Esophagus (tissue), 2 donors: Measurements from ENCODE around the gene RIOK1. TPM values are rescaled to one million over a fixed set of nuclear protein-coding genes. Genes with fewer than 3 reads are reported as not detected.

Source experiments
- H3K27ac ChIP-seq, 2 donors: one replicate each; pipeline ENCODE4 v1.5.1; 2013; ENCODE audit warnings: low read depth in 2 of 2, mild to moderate bottlenecking in 2 of 2, inconsistent platforms in 1 of 2, low read length in 1 of 2, moderate library complexity in 1 of 2
- H3K27me3 ChIP-seq, 2 donors: one replicate each; pipeline ENCODE4 v1.6.1; 2013; ENCODE audit warnings: low read length in 2 of 2, control low read depth in 1 of 2, mild to moderate bottlenecking in 1 of 2; ENCODE audit not compliant: insufficient read depth in 2 of 2, control insufficient read depth in 1 of 2
- H3K36me3 ChIP-seq, 2 donors: one replicate each; pipeline ENCODE4 v1.6.1; 2013; ENCODE audit warnings: low read length in 1 of 2; ENCODE audit not compliant: control insufficient read depth in 2 of 2, insufficient read depth in 2 of 2
- H3K4me1 ChIP-seq, 2 donors: one replicate each; pipeline ENCODE4 v1.6.1; 2013; ENCODE audit warnings: low read length in 1 of 2; ENCODE audit not compliant: control insufficient read depth in 2 of 2, insufficient read depth in 2 of 2
- H3K4me3 ChIP-seq, 2 donors: one replicate each; pipeline ENCODE4 v1.5.1; 2013; ENCODE audit warnings: low read length in 2 of 2, mild to moderate bottlenecking in 2 of 2, low read depth in 1 of 2, moderate library complexity in 1 of 2
- H3K9me3 ChIP-seq, 2 donors: one replicate each; pipeline ENCODE4 v1.6.1; 2013; ENCODE audit warnings: mild to moderate bottlenecking in 2 of 2, low read depth in 1 of 2, low read length in 1 of 2, moderate library complexity in 1 of 2; ENCODE audit not compliant: control insufficient read depth in 2 of 2, insufficient read depth in 1 of 2
- WGBS, 2 donors: extraction: QIAGEN DNeasy Blood & Tissue Kit; methylation state at CpG; one replicate each; pipeline ENCODE4 v1.1.7; 2013; 5-methylcytosine and 5-hydroxymethylcytosine counted together
- polyA plus RNA-seq, 2 donors: library from polyadenylated mRNA; stranded (reverse); fragments of 200-250 nt; gene quantifications; one replicate each; pipeline ENCODE4 v1.2.3, GENCODE V29; 2013
- donor health status: healthy with polysubstance abuse.
- donor health status: Bipolar disorder and iron deficiency.

The RIOK1 gene
- polyA plus RNA-seq, 2 donors: 10.2 to 13.5 TPM

DNA sequence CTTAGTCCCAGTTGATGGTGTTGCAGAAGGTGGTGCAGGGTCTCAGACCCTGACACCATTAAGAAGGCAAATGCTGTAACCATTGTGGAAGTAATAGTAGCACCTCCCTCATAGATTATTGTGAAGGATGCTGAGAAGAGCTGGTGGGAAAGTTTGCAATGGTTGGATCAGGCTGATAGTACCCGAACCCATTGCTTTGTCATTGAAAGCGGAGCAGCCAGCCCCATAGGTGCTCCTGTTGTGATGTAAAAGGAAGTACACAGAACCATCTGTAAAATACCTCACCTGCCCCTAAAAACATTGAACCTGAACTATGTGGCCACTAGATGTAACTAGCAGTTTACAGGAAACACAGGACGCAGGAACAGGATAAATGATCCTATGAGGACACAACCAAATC is 31.5 kb downstream of the RIOK1 start:
- peaks cover 0 to 2% of the 10 kb centered on the region in 2 donors for H3K9me3 ChIP-seq
- WGBS, 2 donors: 95 to 98% methylated on average over 3 of the region's 3 CpGs
- peaks cover 0 to 5% of the 10 kb centered on the region in 2 donors for H3K4me1 ChIP-seq
- no peaks in the 10 kb centered on the region for H3K27me3 ChIP-seq
- H3K27ac ChIP-seq: no peak overlapping the region
- H3K36me3 ChIP-seq: peaks cover 0 to 4% of the 10 kb centered on the region in 2 donors
- no peak overlapping the region for H3K4me3 ChIP-seq

DNA sequence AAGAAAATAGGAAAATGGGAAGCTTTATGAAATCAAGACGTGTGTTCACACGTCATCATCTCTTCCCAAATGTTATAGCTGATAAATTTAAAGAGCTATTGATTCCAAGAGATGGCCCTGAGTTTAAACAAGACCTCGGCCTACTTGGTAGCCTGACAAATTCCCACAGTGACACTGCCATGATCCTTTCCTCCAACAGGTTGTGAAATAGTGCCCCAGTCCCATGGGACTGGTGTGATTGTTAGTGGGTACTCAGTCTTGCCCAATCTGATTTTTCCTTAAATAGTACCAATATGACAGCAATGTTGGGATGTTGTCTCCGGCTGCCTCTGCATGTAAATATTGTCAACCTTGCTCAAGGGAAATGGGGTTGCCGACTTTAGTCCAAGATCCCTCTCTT is 34.5 kb downstream of the RIOK1 start:
- Histone ChIP-seq H3K9me3 (peaks cover 0 to 2% of the 10 kb centered on the region in 2 donors), H3K36me3 (no peaks in the 10 kb centered on the region), H3K4me1 (peaks cover 0 to 5% of the 10 kb centered on the region in 2 donors), H3K4me3 (no peak overlapping the region), H3K27me3 (no peaks in the 10 kb centered on the region), H3K27ac (no peak overlapping the region)
- WGBS, 2 donors: 86% methylated on average over 5 of the region's 5 CpGs

DNA sequence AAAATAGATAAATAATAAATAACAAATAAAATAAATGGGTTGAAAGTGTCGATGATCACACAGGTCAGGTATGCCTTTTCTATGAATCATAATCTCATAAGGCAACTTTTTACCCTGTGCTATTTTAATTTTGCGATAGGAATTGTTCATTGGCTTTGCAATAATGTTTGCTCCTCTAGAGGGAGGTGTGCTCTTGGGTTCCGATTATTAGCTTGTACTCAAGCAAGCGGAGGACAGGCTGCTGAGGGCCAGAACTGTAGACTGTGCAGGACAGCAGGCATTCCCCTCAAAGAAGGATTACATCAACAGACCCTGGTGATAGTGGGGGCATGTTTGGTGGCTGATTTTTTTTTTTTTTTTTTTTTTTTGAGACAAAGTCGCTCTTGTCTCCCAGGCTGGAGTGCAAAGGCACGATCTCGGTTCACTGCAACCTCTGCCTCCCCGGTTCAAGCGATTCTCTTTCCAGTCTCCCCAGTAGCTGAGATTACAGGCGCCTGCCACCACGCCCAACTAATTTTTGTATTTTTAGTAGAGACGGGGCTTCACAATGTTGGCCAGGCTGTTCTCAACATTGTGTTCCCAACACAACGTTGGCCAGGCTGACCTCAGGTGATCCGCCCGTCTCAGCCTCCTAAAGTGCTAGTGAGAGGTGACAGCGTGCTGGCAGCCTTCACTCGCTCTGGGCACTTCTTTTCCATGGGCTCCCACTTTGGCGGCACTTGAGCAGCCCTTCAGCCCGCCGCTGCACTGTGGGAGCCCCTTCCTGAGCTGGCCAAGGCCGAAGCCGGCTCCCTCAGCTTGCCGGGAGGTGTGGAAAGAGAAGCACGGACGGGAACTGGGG is 35.6 kb downstream of the RIOK1 start:
- Histone ChIP-seq H3K36me3 (no peaks in the 10 kb centered on the region), H3K27me3 (no peaks in the 10 kb centered on the region), H3K27ac (no peak overlapping the region), H3K9me3 (peaks cover 0 to 2% of the 10 kb centered on the region in 2 donors), H3K4me1 (peaks cover 0 to 5% of the 10 kb centered on the region in 2 donors), H3K4me3 (no peak overlapping the region)
- WGBS, 2 donors: 82 to 84% methylated on average over 24 to 25 of the region's 25 CpGs

DNA sequence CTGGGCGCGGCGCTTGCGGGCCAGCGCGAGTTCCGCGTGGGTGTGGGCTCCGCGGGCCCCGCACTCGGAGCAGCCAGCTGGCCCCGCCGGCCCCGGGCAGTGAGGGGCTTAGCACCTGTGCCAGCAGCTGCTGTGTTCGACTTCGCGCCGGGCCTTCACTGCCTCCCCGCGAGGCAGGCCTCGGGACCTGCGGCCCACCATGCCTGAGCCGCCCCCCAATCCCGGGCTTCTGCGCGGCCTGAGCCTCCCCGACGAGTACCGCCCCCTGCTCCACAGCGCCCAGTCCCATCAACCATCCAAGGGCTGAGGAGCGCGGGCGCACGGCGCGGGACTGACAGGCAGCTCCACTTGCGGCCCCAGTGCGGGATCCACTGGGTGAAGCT is 36.2 kb downstream of the RIOK1 start:
- Histone ChIP-seq H3K27ac (no peak overlapping the region), H3K27me3 (no peaks in the 10 kb centered on the region), H3K9me3 (peaks cover 0 to 2% of the 10 kb centered on the region in 2 donors), H3K36me3 (no peaks in the 10 kb centered on the region), H3K4me3 (no peak overlapping the region), H3K4me1 (peaks cover 0 to 5% of the 10 kb centered on the region in 2 donors)
- WGBS, 2 donors: 97% methylated on average over 39 of the region's 39 CpGs

DNA sequence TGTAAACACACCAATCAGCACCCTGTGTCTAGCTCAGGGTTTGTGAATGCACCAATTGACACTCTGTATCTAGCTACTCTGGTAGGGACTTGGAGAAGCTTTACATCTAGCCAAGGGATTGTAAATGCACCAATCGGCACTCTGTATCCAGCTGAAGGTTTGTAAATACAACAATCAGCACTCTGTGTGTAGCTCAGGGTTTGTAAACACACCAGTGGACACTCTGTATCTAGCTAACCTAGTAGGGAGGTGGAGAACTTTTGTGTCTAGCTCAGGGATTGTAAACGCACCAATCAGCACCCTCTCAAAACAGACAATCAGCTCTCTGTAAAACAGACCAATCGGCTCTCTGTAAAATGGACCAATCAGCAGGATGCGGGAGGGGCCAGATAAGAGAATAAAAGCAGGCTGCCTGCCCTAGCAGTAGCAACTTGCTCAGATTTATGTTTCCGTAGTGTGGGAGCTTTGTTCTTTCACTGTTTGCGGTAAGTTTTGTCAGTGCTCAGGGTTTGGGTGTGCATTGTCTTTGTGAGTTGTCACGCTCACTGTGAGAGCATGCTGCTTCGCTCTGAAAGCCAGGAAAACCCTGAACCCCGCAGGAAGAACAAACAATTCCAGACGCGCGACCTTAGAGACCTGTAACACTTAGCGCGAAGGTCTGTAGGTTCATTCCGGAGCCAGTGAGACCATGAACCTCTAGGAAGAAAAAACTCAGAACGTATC is 37.0 kb downstream of the RIOK1 start:
- H3K36me3 ChIP-seq: no peaks in the 10 kb centered on the region
- peak overlapping the region in 1 of 2 donors; percentile 24 for H3K4me3 ChIP-seq
- H3K27me3 ChIP-seq: no peaks in the 10 kb centered on the region
- H3K9me3 ChIP-seq: peaks cover 0 to 2% of the 10 kb centered on the region in 2 donors
- peak overlapping the region; percentile 82 to 92 for H3K27ac ChIP-seq
- H3K4me1 ChIP-seq: peaks cover 0 to 5% of the 10 kb centered on the region in 2 donors
- WGBS, 2 donors: 59 to 65% methylated on average over 16 of the region's 16 CpGs

DNA sequence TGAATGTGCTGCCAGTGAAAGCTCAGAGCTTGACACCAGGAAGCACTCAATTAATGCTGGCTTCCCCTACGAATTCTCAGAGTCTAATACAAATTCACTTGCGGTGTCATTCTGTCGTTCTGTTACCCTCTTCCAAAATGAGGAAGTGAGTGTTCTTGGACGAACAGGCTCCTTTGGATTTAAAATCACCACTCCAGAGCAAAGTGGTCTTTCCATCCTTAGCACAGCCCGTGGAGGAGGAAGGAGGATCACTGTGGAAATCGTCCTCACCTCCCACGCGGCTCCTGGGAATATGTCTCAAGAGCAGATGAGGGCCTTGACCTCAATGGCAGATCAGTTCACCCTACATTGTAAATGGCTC is 41.7 kb downstream of the RIOK1 start:
- Histone ChIP-seq H3K4me1 (peaks cover 0 to 4% of the 10 kb centered on the region in 2 donors), H3K27me3 (no peaks in the 10 kb centered on the region), H3K9me3 (no peaks in the 10 kb centered on the region), H3K4me3 (no peak overlapping the region), H3K36me3 (no peaks in the 10 kb centered on the region), H3K27ac (no peak overlapping the region)
- WGBS, 2 donors: 75 to 81% methylated on average over 8 of the region's 8 CpGs

DNA sequence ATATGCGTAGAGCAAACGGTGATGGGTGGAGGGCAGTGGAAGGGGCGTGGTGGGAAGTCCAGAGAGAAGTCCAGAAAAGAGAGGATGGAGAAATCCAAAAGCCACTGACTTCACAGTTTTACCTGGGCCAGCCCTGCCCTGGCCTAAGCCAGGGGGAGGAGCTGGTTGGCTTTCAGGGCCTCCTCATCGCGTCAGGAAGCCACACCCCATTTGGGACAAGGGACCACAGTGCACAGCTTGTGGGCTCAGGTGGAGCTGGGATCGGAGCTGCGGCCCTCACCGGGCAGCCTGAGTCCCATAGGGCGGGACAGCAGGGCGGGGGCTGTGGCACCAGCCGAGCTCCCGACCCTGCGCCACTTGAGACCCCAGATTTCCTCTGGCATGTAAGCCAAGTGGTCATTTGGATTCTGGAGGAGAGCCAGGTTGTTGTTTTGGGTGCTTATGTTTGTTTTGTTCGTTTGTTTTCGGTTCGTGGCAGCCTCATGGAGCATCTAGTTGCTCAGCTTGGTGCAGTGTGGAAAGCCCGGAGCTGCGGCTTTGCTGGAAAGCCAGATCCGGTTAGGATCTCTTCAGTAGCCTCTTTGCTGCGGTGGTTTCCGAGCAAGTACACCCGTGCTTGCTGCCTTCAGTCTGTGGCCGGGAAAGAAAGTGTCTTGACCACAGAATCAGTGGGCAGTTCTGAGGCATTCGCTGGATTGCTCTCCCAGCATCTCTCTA is 42.2 kb downstream of the RIOK1 start:
- peak overlapping the region; percentile 6 to 8 for H3K27ac ChIP-seq
- no peaks in the 10 kb centered on the region for H3K36me3 ChIP-seq
- no peak overlapping the region for H3K4me3 ChIP-seq

DNA sequence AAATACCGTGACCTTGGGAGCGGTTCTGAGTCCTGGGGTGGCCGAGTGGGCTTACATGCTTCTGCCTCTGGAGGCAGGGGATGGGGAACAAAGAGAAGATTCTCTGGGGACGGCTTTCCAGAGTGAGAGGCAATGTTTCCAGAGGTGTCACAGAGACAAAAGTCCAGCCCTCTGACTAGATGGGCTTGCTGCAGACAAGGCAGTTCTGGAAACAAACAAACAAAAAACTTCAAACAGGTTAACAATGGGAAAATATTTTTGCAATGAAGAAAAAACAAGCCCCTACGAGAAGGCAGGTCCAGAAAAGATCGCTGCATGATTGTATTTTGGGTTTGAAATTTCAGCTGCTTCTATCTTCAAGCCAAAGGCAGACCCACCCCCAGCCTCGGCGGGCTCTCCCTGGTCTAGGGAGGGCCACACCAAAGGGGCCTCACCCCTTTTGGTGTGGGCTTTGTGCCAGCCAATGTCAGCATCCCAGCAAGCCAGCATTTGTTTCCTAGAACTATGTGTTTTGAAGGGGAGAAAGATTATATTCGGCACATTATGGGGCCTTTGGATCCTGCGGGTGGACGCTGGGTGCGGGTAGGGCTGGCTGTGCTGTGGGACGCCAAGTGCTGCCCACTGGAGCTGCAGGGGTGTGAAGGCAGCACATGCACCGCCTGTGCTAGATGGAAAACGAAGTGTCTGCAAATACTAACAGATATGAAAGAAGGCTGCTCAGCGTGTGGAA is 42.9 kb downstream of the RIOK1 start:
- H3K4me3 ChIP-seq: no peak overlapping the region
- H3K4me1 ChIP-seq: peaks cover 0 to 4% of the 10 kb centered on the region in 2 donors
- peak overlapping the region in 1 of 2 donors; percentile 8 for H3K27ac ChIP-seq
- H3K9me3 ChIP-seq: no peaks in the 10 kb centered on the region
- 68 to 78% methylated on average over 16 of the region's 16 CpGs for WGBS, 2 donors
- H3K36me3 ChIP-seq: no peaks in the 10 kb centered on the region
- no peaks in the 10 kb centered on the region for H3K27me3 ChIP-seq

More for the DNA sequence above, 42.2 kb downstream of the RIOK1 start:
- Histone ChIP-seq H3K9me3 (no peaks in the 10 kb centered on the region), H3K27me3 (no peaks in the 10 kb centered on the region), H3K4me1 (peaks cover 0 to 4% of the 10 kb centered on the region in 2 donors)
- 69 to 74% methylated on average over 24 of the region's 24 CpGs for WGBS, 2 donors

DNA sequence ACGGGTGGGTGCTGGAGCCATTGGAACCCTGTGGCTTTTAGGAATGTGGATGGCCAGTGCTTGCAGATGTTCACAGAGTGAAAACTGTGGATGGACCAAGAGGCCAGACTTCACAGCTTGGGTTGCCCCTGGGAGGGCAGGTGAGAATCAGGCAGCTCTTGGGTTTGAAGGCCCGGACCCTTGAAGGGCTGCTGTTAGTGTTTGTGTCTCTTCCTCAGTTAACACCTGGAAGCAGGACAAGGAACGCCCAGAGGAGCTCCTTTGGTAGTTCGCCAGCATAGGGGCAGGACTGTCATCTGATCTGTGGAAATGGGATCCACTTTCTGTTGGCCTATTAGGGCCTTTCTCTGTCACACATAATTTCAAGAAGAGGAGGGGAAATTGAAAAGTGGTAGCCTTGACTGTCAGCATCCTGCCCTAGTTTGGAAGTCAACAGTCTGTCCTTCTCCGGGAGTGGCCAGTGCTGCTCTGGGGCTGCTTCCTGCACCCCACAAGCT is 43.6 kb downstream of the RIOK1 start:
- Histone ChIP-seq H3K27ac (no peak overlapping the region), H3K9me3 (no peaks in the 10 kb centered on the region), H3K4me3 (no peak overlapping the region), H3K27me3 (no peaks in the 10 kb centered on the region), H3K4me1 (peaks cover 0 to 4% of the 10 kb centered on the region in 2 donors), H3K36me3 (no peaks in the 10 kb centered on the region)
- 56 to 66% methylated on average over 5 of the region's 5 CpGs for WGBS, 2 donors
